ENCODE results near the gene CABP4.

The CABP4 gene

DNA sequence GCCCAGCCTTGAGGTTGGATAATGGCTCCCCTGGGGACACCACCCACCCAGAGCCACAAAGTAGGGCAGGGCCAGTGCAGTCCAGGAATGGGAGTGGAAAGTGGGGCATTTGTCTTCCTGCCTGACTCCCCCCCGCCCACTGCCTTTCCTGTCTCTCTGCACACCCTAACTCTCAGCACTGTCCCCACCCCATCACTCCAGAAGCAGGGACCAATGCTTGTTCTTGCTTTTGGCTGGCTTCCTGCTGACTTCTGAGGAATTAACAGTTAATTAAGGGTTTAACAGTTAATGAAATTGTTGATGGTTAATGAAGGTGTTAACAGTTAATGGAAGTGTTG, 45.3 kb downstream of the CABP4 start:
- no peak for FAIRE-seq

DNA sequence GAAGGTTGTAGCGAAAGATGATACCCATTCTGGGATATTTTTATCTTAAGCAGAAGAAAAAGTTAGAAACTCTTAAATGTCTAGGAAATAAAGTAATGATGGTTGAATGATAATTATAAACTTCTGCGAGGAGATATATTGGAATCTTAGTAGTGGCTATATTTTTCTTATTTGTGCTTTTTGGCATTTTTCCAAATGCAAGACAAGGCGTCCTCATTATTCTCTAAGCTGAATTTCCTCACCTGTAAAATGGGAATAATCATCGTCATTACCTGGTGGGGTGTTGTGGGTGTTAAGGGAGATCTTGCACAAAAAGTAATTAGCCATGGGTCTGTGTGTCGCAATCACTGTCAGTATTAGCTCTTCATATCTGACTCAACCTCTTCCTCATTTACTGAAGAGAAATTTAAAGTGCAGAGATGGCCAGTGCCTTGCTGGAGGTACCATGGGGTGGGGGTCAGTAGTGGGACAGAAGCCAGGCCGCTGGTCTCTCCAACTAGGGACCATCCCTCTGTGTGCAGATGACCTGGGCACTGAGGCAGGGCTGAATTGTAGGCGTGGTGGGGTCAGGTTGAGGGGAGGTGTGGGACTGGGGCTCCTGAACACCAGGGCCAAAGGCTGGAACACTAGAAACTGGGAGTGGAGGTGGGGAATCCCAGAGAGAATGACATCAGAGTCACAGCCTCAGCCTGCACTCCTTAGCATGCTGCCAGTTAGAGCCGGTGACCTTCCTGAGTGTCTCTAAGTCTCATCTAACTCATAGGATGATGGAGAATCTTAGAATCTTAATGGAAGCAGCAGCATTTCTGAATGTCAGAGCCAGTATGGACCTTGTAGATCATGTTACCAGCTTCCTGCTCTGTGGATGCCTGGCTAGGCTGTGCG, 45.9 kb downstream of the CABP4 start:
- no peak for FAIRE-seq

DNA sequence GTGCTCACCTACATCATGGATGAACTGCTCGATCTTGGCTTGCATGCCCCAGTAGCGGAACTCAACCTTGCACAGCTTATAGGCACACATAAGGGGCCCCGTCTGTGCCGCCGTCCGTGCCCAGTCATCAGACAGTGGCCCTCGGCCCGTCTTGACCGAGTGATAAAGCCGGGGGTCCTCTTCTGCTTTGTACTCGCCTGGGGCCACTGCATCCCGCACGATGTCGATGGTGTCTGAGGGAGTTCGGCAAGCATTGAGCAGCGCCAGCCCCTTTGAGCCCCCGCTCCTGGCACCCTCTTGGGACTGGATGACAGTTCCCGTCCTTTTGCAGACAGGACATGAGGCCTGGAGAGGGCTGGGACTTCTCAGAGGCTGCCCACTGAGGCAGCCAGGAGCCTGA, 46.7 kb downstream of the CABP4 start:
- no peak for FAIRE-seq

DNA sequence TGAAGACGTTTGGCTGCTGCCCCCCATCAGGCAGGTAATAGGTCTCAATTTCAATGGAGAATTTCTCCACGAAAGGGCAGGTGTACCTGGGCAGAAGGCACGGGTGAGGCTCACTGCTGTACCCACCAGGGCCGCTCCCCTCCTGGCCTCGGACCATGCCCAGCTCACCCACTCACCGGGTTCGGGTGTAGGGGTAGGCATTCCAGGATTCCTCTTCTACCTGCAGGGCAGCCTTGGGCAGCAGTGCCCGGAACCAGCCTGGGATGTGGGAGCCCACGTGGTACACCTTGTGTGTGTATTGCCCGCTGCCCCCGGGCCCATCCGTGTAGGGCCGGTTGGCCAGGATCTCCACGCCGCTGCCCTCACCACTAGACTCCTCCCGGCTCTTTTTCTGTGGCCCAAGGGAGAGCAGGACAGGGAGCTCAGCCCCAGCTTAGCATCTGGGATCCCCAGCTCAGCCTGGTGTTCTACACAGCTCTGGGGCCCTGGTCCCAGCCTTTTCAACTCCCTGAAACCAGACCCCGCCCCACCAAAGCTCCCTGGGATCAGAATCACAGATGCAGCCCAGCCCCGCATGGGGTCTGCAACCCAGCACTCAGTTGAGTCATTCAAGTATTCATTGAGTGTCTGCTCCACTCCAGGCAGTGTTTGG, 47.3 kb downstream of the CABP4 start:
- FAIRE-seq, result no peak

DNA sequence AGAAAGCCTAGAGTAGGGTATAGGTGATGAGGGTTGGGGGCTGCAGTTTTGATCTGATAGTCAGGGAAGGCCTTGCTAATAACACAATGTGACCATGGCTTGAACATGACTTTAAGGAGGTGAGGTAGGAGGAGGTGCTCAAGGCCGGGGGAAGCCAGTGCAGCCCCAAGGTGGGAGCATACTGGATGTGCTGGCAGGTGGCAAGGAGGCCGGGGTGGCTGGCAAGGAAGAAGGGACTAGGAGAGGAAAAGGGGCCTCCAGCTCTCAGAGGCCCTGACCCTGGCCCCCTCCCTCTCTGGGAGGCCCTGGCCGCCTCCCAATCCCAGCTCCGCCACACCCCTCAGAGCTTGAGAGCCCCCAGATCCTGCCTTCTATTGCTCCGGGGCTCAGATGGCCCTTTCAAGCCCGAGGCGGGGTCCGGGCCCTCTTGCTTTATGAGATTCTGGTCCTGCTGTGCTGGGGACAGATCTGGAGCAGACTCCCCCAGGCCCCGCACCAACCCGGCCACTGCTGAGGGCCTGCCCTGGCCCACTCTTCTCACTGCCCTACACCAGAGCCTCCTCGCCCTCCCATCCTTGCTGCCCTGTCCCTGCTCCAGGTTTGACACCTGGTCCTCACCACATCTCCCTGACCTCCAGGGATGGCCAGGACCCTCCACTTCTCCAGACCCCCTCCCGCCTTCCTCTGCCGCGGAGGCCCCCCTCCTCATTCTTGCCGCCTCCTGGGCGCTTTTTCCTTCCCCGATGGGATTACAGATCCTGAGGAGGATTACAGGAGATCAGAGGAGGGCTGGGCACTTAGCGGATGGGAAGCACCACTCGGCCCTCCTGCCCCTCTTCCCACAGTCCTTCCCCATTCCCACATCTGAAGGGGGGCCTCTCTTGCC, 48.2 kb downstream of the CABP4 start:
- no peak for FAIRE-seq

DNA sequence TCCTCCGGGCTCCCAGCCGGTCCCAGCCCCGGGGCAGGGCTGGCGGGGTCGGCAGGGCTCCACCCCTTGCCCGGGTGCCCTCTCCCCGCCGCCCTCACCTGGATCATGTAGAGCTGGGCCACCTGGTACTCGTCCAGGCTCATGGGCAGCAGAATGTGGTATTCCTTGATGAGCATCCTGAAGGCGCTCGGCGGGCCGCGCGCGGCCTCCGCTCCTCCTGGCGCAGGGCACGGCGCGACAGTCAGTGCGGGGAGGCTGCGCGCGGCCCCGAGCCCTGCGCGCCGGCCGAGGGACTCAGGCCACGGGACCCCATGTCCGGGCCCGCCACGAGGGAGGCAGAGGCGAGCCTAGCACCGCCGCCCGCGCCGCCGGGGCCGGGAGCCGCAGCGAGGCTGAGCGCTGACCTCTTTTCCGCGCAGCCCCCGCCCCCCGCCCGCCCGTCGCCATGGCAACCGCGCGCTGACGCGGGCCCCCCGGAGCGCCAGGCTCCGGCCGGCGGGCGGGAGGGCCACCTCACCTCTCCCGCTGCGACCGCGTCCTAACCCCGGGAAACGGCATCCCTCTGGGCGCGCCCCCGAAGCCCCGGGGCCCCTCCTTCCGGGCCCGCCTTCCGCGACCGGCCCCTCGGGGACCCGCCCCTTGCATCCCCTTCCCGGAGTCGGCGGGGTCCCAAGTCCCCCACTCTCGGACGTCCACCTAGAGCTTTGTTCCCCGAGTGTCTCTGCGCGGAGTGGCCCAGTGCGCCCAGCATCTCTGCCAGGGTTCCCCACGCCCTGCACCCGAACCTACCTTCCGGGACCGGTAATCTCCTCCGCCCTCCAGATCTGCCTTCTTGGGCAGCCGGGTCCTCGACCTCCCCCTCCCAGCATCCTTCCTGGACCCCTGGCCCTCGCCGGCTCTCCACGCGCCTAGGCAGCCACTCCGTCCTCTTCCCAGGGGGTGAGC, 49.1 kb downstream of the CABP4 start:
- FAIRE-seq, result no peak

DNA sequence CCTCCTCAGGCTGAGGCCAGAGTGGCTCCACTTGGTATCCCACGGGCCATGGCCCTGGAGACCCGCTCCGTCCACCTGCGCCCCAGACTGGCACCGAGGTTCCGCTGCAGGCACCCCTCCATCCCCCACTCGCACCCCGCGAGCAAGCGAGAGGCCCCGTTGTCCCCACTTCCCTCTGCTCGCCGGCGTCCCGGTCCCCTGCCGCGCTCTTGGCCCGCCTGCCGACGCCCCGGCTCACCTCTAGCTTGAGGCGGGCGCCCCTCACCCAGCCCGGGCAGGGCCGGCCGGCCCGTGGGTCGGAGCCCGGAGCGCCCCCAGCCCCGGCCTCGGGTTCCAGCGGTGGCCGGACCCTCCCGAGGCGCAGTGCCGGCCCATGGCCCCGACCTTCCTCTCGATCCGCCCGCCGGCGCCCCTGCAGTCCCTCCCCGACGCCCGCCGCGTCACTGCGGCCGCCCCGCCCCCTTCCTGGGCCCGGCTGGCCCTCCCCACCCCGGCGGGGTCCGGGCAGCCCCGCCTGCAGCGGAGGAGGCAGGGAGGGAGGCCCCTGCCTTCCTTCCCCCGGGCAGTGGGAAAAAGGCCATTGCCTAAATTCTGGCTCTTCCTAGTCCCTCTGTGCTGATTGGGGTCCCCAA, 49.9 kb downstream of the CABP4 start, which contains the start of gene PITPNM1:
PITPNM1 (minus strand) TSS at position 414 of the 632 bp plus-strand sequence. CDS start 1,183 bp downstream, outside the sequence.
- no peak for FAIRE-seq

DNA sequence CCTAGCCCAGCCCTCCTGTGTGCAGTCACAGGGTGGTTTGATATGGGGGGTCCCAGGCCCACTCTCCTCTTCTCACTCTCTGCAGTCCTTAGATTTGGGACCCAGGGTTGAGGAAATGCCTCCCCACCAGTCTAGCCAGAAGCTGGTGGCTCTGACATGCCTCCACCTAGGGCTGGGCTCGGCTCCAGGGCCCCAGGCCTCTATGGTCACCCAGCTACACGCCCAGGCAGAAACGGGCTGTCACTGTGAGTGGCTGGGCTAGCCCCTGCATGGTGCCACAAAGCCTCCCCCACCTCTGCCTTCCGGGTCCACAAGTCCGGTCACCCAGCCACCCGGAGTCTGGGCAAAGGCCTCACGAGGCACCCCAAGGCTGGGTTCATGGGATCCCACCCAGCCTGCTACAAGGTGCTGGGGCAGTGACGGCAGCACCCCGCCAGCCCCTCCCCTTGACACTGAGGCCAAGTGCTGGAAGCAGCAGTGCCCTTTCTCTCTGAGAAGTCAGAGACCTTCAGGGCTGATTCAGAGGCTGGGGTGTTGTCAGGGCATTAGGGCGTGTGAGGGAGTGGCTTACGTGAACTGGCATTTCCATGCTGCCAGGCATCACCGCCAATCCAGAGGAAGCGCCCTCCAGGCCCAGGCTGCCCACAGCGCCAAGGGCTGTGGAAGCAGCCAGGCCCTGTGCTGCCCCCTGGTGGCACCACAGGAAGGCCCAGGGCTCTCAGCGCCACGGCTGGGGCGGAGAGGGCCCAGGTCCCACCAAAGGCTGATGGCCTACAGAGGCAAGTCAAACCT, 50.6 kb downstream of the CABP4 start:
- no peak for FAIRE-seq

DNA sequence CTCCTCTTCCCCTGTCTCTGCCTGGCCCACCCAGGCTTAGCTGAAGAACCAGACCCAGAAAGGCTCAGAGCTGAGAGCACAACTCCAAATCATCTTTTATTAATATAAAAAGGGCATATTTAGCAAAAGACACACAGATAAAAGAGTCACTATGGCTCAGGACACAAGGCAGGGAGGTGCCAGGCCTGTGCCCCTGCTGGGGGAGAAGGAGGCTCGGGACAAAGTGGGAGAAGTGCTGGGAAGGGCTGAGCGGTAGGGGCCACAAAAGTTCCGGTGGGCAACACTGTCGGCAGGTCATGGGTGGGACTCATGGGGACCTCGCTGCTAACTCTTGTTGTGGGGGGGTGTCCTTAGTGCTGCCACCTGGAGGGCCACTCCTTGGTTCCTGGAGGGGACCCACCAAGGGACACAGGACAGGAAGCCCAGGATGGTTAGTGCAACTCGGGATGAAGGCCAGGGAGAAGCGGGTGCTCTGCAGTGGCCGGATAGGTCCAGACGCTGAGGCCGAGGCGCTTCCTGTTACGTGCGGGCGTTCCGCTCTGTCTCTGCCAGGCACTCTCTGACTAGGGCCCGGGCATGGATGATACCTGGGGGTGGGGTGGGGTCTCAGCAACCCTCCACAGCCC, 51.4 kb downstream of the CABP4 start:
- no peak for FAIRE-seq

DNA sequence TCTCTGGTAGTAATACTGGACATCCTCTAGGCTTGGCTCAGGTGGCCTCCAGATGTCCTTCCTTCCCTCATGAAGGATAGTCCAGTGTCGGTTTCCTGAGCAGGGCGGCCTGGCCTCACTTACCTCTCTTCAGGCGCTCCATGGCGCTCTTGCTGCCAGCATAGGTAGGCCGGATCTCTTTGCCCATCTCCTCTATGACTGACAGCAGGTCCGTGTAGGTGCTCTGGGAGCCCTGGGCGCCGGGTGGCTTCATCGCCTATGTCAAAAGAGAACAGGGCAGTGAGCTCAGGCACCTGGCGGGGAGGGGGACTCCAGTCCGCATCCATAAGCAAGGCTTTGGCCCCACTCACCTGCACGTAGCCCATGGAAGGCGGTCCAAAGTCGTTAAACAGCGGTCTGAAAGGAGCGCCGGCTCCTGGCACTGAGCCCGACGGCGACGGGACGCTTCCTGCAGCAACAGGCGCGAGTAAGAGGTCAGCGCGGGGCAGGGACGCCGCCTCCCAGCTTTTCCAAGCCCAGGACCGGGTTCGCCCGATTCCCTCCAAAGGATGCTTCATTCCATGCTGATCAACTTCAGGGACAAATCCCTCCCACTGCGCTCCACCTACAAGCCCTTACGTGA, 52.2 kb downstream of the CABP4 start:
- FAIRE-seq, result no peak

DNA sequence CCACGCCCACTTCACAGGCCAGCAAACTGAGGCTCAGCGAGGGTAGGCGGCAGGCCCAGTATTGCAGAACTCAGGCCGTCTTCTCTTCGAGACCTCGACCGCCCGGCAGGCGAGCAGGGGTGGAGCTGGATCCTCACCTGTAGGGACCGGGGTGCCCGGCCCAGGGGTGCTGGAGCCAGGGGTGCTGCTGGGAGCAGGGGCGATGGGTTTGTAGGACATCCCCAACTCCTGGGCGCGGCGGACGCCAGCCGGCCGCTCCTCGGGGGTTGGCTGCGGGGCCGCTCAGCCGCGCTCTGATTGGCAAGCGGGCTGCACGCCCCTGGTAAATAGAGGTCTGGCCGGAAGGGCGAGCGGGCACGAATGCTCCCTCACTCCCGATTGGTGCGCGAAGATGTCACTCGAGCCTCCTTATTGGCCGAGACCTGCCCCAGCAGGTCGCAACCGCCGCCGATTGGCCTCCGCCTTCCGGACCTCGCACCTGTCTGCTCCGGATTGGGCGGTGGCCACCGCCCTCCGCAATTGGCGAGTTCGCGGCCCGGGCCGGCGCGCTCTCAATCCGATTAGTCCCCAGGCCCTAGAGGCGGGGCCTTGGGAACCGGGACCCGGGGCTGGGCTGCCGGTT, 52.8 kb downstream of the CABP4 start, which contains the start of gene CDK2AP2:
CDK2AP2 (minus strand) TSS at position 299 of the 622 bp plus-strand sequence; CDS start at position 219, 80 bp downstream.
- FAIRE-seq, result peak; percentile 87

DNA sequence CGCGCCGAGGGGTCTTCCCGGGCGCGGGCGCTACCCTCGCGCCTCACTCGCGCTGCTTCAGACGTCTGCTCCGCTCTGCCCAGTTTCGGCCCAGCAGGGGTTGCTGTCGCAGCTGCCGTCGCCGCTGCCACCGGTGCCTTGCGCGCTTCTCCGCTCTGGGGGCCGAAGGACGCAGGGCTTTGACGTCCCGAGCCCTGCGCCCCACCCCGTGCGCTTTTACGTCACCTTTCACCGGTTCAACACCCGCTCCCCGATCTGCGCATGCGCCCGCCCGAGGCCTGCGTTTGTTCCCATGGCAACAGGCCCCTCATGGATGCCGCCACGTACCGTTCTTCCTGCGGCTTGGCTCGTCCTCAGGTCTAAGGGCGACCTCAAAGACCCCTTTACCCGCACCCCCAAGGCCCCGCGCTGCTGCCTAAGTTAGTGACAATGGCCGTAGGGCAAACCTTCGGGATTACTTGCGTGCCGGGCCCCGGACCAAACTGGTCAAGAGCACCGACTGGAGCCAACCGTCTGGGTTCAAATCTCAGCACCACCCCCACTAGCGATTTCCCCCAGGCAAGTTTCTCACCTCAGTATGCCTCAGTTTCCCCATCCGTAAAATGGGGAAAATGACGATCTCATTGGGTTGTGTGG, 53.5 kb downstream of the CABP4 start:
- FAIRE-seq, result no peak

DNA sequence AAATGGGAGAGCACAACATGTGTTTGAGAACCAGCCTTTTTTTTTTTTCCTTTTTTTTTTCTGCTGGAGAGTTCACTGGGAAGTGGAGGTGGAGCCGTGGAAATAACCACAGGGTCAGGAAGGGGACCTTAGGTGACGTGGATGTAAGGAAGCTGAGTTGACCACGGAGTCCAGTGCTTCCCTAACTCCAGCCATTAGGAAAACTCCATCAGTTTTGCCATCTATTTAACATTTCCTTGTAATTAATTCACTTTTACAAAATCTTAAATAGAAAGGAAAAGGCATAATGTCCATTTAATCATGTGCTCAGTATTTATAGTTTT, 54.8 kb downstream of the CABP4 start:
- FAIRE-seq, result no peak
